Hematopoietic multipotent progenitor cell treated with erythropoietin and hydrocortisone succinate and interleukin-3 and kit ligand, for 15 days (in vitro differentiated cells): ENCODE results near the gene R3HDM2.
"Not testable (repeated sequence)": the region's sequence is repeated elsewhere in the genome, so short reads cannot be mapped to it uniquely, and the experiment has no call there.

ENCODE experiments used
- DNase-seq: peaks from one replicate; pipeline ENCODE4 v3.0.0-alpha.2; 2015; ENCODE audit warnings: low spot score

R3HDM2 gene

DNA sequence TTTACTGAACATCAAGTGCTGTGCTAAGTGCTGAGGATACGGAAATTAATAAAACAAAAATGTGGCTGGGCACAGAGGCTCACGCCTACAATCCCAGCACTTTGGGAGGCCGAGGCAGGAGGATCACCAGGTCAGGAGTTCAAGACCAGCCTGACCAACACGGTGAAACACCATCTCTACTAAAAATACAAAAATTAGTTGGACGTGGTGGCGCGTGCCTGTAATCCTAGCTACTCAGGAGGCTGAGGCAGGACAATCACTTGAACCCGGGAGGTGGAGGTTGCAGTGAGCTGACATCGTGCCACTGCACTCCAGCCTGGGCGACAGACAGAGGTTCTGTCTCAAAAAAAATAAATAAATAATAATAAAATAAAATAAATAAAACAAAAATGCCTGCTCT lies 3.9 kb downstream of the R3HDM2 start:
- not testable (repeated sequence) for DNase-seq

DNA sequence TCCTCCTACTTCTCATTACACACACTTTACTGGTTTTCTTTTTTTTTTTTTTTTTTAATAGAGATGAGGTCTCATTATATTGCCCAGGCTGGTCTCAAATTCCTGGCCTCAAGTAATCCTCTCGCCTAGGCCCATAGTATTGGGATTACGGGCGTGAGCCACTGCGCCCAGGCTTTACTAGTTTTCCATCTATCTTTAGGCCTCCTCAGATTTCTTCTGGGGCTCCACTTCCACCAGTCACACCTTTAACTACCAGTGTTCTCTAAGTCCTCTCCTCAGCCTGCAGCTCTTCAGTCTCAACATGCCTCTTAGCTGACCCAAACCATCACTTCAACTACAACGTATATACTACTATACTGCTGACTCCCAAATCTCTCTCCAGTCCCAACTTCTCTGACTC lies 10.4 kb downstream of the R3HDM2 start:
- no peak for DNase-seq

- no peak for DNase-seq
Measured at GRCh38 chr12:57419495-57419894, 11.3 kb downstream of the R3HDM2 start.

DNA sequence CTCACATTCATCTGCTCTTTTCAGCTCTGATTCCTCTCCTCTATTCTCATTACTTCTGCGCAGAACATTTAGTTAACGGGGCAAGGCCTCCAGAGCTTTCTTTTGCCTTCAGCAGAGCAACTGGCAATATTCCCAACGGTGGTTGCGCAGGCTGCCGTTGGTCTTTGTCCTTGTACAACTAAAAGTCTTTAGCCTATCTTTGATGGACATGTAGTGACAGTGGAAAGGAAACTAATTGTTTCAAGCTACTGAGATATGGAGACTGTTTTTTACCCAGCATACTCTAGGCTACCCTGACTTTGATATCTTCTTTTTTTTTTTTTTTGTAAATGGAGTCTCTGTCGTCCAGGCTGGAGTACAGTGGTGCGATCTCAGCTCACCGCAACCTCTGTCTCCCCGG lies 12.6 kb downstream of the R3HDM2 start:
- no peak for DNase-seq

- DNase-seq, result no peak
Measured at GRCh38 chr12:57416039-57416996, 14.5 kb downstream of the R3HDM2 start.

DNA sequence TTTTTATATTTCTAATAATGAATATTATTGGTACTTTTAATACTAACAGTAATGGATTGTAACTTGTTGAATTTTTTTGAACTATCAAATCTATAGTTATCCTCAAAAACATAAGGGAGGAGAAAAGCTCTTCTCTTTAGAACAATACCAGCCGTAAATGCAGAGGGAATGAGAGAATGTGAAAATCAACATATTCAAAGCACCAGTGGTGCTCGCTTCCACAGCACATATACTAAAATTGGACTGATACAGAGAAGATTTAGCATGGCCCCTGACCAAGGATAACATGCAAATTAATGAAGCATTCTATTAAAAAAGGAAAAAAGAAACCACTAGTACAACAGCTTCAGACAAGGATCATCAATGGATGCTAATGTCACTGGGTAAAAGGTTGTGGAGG lies 15.8 kb downstream of the R3HDM2 start:
- DNase-seq, result no peak

GRCh38 chr12:57414160-57414559 lies 16.7 kb downstream of the R3HDM2 start:
- not testable (repeated sequence) for DNase-seq

DNA sequence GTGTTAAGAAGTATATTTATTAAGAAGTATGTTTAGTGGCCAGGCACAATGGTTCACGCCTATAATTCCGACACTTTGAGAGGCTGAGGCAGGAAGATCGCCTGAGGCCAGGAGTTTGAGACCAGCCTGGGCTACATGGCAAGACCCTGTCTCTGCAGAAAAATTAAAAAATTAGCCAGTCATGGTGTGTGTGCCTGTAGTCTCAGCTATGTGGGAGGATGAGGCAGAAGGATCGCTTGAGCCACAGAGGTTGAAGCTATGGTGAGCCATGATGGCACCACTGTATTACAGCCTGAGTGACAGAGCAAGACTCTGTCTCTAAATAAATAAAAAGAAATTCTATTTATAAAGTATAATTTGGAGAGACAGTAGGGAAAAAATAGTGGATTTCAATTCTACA lies 20.3 kb downstream of the R3HDM2 start:
- no peak for DNase-seq

- no peak for DNase-seq
Measured at GRCh38 chr12:57404966-57405640, 25.7 kb downstream of the R3HDM2 start.

- not testable (repeated sequence) for DNase-seq
Measured at GRCh38 chr12:57402156-57402555, 28.7 kb downstream of the R3HDM2 start.

DNA sequence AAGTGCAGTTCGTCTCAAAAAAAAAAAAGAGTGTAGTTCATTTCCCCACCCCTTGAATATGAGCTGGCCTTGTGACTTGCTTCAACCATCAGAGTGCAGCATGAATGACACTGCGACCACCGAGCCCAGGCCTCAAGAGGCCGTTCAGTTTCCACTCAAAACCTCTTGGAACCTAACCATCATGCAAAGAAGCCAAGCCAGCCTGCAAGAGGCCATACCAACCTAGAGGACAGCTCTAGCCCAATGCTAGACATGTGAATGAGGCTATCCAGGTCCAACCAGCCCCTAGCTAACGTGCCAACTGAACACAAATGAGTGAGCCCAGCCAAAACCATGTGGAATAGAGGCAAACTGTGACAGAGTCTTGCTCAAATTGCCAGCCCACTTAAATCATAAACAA lies 29.7 kb downstream of the R3HDM2 start:
- no peak for DNase-seq

- not testable (repeated sequence) for DNase-seq
Measured at GRCh38 chr12:57399718-57400463, 31.0 kb downstream of the R3HDM2 start.

- DNase-seq, result no peak
Measured at GRCh38 chr12:57397441-57397840, 33.4 kb downstream of the R3HDM2 start.

- no peak for DNase-seq
Measured at GRCh38 chr12:57395121-57395520, 35.7 kb downstream of the R3HDM2 start.

- no peak for DNase-seq
Measured at GRCh38 chr12:57390174-57390573, 40.7 kb downstream of the R3HDM2 start.

GRCh38 chr12:57389033-57389432 lies 41.8 kb downstream of the R3HDM2 start:
- DNase-seq, result no peak

DNA sequence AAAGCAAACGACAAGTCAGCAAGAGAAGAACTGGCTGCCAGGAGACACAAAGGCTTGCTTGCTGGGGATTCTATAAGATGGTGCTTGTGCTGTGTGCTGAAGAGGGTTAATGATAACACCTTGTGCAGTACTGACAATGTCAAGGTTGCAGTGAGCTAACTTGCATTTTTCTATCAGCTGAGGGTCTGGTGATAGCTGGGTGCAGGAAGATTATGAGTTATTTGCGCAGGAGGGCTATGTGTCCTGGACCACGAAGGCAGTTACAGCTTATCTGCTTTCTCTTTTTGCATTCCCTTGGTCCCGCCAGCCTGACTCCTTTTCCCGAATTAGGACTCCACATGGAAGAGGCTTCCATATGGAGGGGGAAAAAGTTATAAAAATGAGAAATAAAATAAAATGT lies 42.4 kb downstream of the R3HDM2 start:
- DNase-seq, result no peak

DNA sequence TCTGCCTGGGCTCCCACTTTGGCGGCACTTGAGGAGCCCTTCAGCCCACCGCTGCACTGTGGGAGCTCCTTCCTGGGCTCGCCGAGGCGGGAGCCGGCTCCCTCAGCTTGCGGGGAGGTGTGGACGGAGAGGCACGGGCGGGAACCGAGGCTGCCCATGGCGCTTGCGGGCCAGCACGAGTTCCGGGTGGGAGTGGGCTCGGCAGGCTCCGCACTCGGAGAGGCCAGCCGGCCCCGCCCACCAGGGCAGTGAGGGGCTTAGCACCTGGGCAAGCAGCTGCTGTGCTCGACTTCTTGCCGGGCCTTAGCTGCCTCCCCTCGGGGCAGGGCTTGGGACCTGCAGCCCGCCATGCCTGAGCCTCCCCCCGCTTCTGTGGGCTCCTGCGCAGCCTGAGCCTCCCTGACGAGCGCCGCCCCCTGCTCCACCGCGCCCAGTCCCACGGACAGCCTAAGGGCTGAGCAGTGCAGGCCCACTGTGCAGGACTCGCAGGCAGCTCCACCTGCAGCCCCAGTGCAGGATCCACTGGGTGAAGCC lies 44.6 kb downstream of the R3HDM2 start:
- no peak for DNase-seq

- DNase-seq, result no peak
Measured at GRCh38 chr12:57385586-57385985, 45.3 kb downstream of the R3HDM2 start.

- DNase-seq, result no peak
Measured at GRCh38 chr12:57384478-57384877, 46.4 kb downstream of the R3HDM2 start.

- DNase-seq, result no peak
Measured at GRCh38 chr12:57381693-57382220, 49.1 kb downstream of the R3HDM2 start.

- DNase-seq, result no peak
Measured at GRCh38 chr12:57380300-57380699, 50.5 kb downstream of the R3HDM2 start.
